ENCODE measurements around the gene ERCC2. TPM values are rescaled to one million over a fixed set of nuclear protein-coding genes. Genes with fewer than 3 reads are reported as not detected.

Gene ERCC2
- total and polyA plus RNA-seq, 2 of the 8 experiments (the other 6 are each of a cell fraction or from before 2014, with no cell fraction given), result 107 to 117 TPM

DNA sequence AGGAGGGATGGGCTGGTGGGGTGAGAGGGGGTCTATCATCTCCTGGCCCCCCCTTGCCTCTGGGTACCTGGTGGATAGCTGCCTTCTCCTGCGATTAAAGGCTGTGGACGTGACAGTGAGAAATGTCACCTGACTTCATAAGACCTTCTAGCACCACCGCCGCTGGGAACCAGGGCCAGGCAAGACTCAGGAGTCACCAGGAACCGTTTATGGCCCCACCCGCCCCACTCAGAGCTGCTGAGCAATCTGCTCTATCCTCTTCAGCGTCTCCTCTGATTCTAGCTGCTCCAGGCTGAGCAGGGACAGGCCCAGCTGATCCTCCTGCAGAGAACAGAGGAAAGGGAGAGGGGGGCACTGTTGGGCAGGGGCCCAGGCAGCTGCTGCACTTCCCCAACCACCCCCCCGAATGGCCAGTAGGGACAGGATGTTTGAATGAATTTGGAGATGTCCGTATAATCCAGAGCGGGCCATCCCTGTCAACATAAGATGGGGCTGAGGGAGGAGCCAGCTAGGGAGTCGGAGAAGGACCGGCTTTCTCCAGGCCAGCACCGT lies 18.9 kb downstream of the ERCC2 start:
- Histone ChIP-seq H2BK15ac (ENCODE audit: low read length) (no peak overlapping the region), H2BK12ac (ENCODE audit: low read depth, low read length) (no peak overlapping the region), H3K18ac (ENCODE audit: extremely low read depth, low read length) (no peak overlapping the region), H2AK5ac (ENCODE audit: low read depth, low read length) (no peak overlapping the region), H4K8ac (ENCODE audit: extremely low read depth, insufficient read depth, low read length) (peak overlapping the region; percentile 89; the same call in 1 of the 2 replicates), H3K4me3 (ENCODE audit: extremely low read depth in 1 of 4, insufficient read depth in 2 of 4, low read depth in 3 of 4, low read length in 4 of 4) (no peak overlapping the region), H3K4me2 (ENCODE audit: insufficient read depth in 1 of 2, low read depth in 2 of 2, low read length in 2 of 2) (no peak overlapping the region), H2AFZ (ENCODE audit: low read length) (no peak overlapping the region), H3K23ac (ENCODE audit: insufficient read length) (no peak overlapping the region), H4K5ac (ENCODE audit: insufficient read length, low read depth, low read length) (no peak overlapping the region), H3K56ac (replicated peaks; ENCODE audit: insufficient read length, low read depth, low read length) (no peak overlapping the region), H3K27ac (ENCODE audit: low read depth, low read length) (no peak overlapping the region), H3K79me1 (ENCODE audit: low read depth, low read length) (peaks cover 2% of the 10 kb centered on the region; the same call in 1 of the 2 replicates), H2BK120ac (replicated peaks; ENCODE audit: low read depth, low read length) (no peak overlapping the region), H3K4ac (replicated peaks; ENCODE audit: insufficient read length, low read depth, low read length) (no peak overlapping the region), H3K9ac (replicated peaks in 1 of 4; ENCODE audit: extremely low read depth in 1 of 4, low read depth in 3 of 4, low read length in 3 of 4) (no peak overlapping the region), H4K91ac (replicated peaks; ENCODE audit: insufficient read length, low read length) (no peak overlapping the region), H3K79me2 (ENCODE audit: control insufficient read depth in 1 of 2, insufficient read depth in 2 of 2, low read length in 2 of 2) (no peaks in the 10 kb centered on the region), H2BK20ac (ENCODE audit: low read length) (no peak overlapping the region), H3K9me3 (ENCODE audit: insufficient read depth in 2 of 2, low read depth in 1 of 2, low read length in 1 of 2) (no peaks in the 10 kb centered on the region), H3K23me2 (ENCODE audit: low read depth, low read length) (no peaks in the 10 kb centered on the region), H3K27me3 (replicated peaks in 1 of 4; ENCODE audit: control insufficient read depth in 3 of 4, extremely low read depth in 1 of 4, insufficient read depth in 3 of 4, low read length in 3 of 4) (no peaks in the 10 kb centered on the region), H3K14ac (ENCODE audit: insufficient read length) (no peak overlapping the region), H3K4me1 (replicated peaks in 1 of 4; ENCODE audit: control insufficient read depth in 3 of 4, insufficient read depth in 4 of 4, low read length in 3 of 4) (peaks cover 0 to 9% (median 5%) of the 10 kb centered on the region in 4 experiments; a peak in 2 of 7 replicates), H2BK5ac (ENCODE audit: low read depth, low read length) (no peak overlapping the region), H4K20me1 (replicated peaks in 1 of 2; ENCODE audit: control insufficient read depth in 1 of 2, insufficient read depth in 2 of 2, low read length in 2 of 2) (peaks cover 1 to 33% of the 10 kb centered on the region in 2 experiments), H3K36me3 (ENCODE audit: control insufficient read depth in 2 of 4, insufficient read depth in 4 of 4, low read length in 3 of 4) (peaks cover 18 to 62% (median 44%) of the 10 kb centered on the region in 4 experiments; a peak in 6 of 8 replicates)
- POLR2A ChIA-PET (ENCODE audit: partially characterized antibody), result interaction anchor here (0.8 to 5.9 kb wide), 4 partner anchors 9 to 241 kb away, joined by 3 to 36 read pairs (median 14); partner anchors contain the start of gene ERCC2
- TF ChIP-seq SRF (IDR thresholded peaks at IDR 0.05; ENCODE audit: low read depth, low read length), result no peak
- no peak for TF ChIP-seq TCF12 (IDR thresholded peaks at IDR 0.05; ENCODE audit: low read depth, low read length)
- TF ChIP-seq, protein P1, sequence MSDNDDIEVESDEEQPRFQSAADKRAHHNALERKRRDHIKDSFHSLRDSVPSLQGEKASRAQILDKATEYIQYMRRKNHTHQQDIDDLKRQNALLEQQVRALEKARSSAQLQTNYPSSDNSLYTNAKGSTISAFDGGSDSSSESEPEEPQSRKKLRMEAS (IDR thresholded peaks at IDR 0.05), result no peak
- DNase-seq (ENCODE audit: low read depth in 1 of 2, low spot score in 2 of 2) (no peak), FAIRE-seq (no peak)
- CTCF ChIA-PET (ENCODE audit: partially characterized antibody), result interaction anchor here (0.6 to 1.9 kb wide), 3 partner anchors 27 to 127 kb away, joined by 3 to 5 read pairs (median 4); no protein-coding TSS in a partner anchor
- WGBS, 2 experiments (ENCODE audit: extremely low coverage in 1 of 2, insufficient coverage in 1 of 2, insufficient read length in 1 of 2, insufficient replicate concordance in 2 of 2, low coverage in 1 of 2, low lambda C conversion rate in 2 of 2, missing lambda C conversion rate in 1 of 2), result 90% methylated on average over 13 of the region's 13 CpGs; no CpG with 5 or more reads in 1 of the 2 experiments
